ENCODE data around the gene MAP3K5. TPM values are rescaled to one million over a fixed set of nuclear protein-coding genes. Genes with fewer than 3 reads are reported as not detected.
A peak's percentile ranks its signal among the peaks of the same experiment; 100 is the strongest.

The MAP3K5 gene
- total RNA-seq, 1 experiment from 2014 or later: 15.8 TPM

DNA sequence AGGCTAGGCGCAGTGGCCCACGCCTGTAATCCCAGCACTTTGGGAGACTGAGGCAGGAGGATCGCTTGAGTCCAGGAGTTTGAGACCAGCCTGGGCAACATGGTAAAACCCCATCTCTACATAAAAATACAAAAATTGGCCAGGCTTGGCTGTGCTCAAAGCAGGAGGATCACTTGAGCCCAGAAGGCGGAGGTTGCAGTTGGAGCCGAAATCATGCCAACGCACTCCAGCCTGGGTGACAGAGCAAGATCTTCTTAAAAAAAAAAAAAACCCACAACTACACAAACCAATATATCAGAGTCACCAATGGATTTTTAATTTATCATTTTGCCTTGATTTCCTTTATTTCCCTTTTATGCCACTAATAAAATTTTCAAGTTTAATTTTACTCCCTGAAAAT lies 9.3 kb downstream of the MAP3K5 start:
- CTCF ChIA-PET: no interaction called here
- Mint-ChIP-seq H3K36me3 (ENCODE audit: insufficient read depth, unreplicated experiment) (peaks cover 9% of the 10 kb centered on the region), H3K9me3 (ENCODE audit: low read depth, unreplicated experiment) (no peaks in the 10 kb centered on the region), H3K4me3 (ENCODE audit: low read depth, unreplicated experiment) (no peak overlapping the region), H3K27me3 (ENCODE audit: unreplicated experiment) (no peaks in the 10 kb centered on the region), H3K4me1 (ENCODE audit: low read depth, unreplicated experiment) (peaks cover 31% of the 10 kb centered on the region), H3K27ac (ENCODE audit: unreplicated experiment) (peak overlapping the region; percentile 12)
- TF ChIP-seq, protein P1, sequence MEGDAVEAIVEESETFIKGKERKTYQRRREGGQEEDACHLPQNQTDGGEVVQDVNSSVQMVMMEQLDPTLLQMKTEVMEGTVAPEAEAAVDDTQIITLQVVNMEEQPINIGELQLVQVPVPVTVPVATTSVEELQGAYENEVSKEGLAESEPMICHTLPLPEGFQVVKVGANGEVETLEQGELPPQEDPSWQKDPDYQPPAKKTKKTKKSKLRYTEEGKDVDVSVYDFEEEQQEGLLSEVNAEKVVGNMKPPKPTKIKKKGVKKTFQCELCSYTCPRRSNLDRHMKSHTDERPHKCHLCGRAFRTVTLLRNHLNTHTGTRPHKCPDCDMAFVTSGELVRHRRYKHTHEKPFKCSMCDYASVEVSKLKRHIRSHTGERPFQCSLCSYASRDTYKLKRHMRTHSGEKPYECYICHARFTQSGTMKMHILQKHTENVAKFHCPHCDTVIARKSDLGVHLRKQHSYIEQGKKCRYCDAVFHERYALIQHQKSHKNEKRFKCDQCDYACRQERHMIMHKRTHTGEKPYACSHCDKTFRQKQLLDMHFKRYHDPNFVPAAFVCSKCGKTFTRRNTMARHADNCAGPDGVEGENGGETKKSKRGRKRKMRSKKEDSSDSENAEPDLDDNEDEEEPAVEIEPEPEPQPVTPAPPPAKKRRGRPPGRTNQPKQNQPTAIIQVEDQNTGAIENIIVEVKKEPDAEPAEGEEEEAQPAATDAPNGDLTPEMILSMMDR (IDR thresholded peaks at IDR 0.05; ENCODE audit: unreplicated experiment): no peak
- BruUV-seq (replicated peaks): no TSS peak
- no peak for DNase-seq
- intact Hi-C loops (cut with micrococcal nuclease; ENCODE audit: unreplicated experiment): loop anchor here (5.0 kb wide), 1 partner anchor 106 kb away; no protein-coding TSS in a partner anchor

DNA sequence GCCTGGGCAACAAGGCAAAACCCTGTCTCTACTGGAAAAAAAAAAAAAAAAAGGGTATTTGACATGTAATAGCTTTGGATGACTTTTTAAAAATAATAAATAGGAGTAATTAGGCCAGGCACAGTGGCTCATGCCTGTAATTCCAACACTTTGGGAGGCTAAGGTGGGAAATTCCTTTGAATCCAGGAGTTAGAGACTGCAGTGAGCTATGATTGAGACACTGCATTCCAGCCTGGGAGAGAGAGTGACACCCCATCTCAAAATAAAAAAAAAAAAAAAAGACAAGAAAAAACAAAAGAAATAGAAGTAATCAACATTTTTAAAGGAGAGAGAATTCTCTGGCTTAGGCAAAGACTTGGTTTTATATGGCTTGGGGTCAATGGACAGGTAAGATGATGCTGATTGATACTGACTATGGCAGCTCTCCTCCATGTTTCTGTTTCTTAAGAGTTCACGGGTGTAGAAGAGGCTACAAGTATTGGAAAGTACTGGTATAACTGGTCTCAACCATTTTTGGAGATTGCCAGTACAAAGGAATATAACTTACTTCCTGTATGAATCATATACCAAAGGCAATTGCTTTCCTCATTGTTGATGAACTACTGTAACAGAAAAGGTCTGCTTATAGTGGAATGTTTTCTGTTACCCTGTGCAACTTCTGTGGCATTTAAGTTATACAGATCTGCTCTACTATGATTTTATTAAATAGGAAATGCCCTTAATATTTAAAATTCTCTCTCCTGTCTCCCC lies 10.1 kb downstream of the MAP3K5 start:
- Mint-ChIP-seq H3K27ac (ENCODE audit: unreplicated experiment) (peak overlapping the region; percentile 12), H3K27me3 (ENCODE audit: unreplicated experiment) (no peaks in the 10 kb centered on the region), H3K36me3 (ENCODE audit: insufficient read depth, unreplicated experiment) (peaks cover 5% of the 10 kb centered on the region), H3K4me3 (ENCODE audit: low read depth, unreplicated experiment) (no peak overlapping the region), H3K9me3 (ENCODE audit: low read depth, unreplicated experiment) (no peaks in the 10 kb centered on the region), H3K4me1 (ENCODE audit: low read depth, unreplicated experiment) (peaks cover 36% of the 10 kb centered on the region)
- TF ChIP-seq, protein P1 (IDR thresholded peaks at IDR 0.05; ENCODE audit: unreplicated experiment): no peak
- intact Hi-C loops (cut with micrococcal nuclease; ENCODE audit: unreplicated experiment): loop anchor here (5.0 kb wide), 1 partner anchor 105 kb away; no protein-coding TSS in a partner anchor
- DNase-seq: no peak
- BruUV-seq (replicated peaks): no TSS peak
- CTCF ChIA-PET: interaction anchor here (0.7 kb wide), 1 partner anchor 73 kb away, joined by 4 read pairs; no protein-coding TSS in a partner anchor

DNA sequence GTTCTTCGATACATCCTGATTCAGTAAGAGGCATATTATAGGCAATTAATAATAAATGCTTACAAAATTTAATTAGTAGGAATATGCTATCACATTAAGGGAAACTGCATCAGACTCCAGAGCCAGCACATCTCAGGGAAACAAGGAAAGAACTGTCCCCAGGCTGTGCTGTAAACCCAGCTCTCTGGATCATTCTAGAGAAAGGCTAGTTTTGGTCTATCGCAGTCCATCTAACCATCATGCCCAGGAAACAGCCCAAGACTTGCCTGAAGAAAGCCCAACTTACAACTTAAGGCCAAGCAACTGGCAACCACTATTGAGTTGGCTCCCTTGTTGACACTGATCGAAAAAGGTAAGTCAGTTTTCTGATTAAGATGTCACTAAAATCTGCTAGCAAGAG lies 11.3 kb downstream of the MAP3K5 start:
- CTCF ChIA-PET: no interaction called here
- BruUV-seq (replicated peaks): no TSS peak
- no peak overlapping the region for H3K27ac Mint-ChIP-seq (ENCODE audit: unreplicated experiment)

DNA sequence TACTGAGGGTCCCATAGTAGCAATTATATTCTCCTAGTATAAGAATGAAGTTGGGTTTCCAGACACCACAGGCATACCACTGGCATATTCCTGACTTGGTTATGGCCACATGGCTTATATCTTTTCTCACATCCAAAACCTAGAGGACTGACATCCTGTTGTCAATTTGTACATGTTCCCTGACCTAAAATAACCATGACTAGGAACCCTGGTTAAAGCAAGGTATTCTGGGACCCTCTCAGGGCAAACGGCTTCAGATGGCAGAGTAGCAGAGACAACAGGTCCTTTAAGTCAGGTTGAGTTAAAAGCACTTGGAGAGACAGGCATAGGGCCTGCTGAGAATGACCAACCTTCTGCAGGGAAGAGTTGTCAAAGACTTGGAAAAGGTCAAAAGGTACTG lies 12.6 kb downstream of the MAP3K5 start:
- peaks cover 4% of the 10 kb centered on the region for H3K36me3 Mint-ChIP-seq (ENCODE audit: insufficient read depth, unreplicated experiment)
- intact Hi-C loops (cut with micrococcal nuclease; ENCODE audit: unreplicated experiment): loop anchor here (5.0 kb wide), 1 partner anchor 102 kb away; no protein-coding TSS in a partner anchor
- CTCF ChIA-PET: no interaction called here

More for the DNA sequence above, 11.3 kb downstream of the MAP3K5 start:
- Mint-ChIP-seq H3K4me3 (ENCODE audit: low read depth, unreplicated experiment) (no peak overlapping the region), H3K9me3 (ENCODE audit: low read depth, unreplicated experiment) (no peaks in the 10 kb centered on the region), H3K4me1 (ENCODE audit: low read depth, unreplicated experiment) (peaks cover 36% of the 10 kb centered on the region), H3K36me3 (ENCODE audit: insufficient read depth, unreplicated experiment) (peaks cover 5% of the 10 kb centered on the region), H3K27me3 (ENCODE audit: unreplicated experiment) (no peaks in the 10 kb centered on the region)
- DNase-seq: no peak
- TF ChIP-seq, protein P1 (IDR thresholded peaks at IDR 0.05; ENCODE audit: unreplicated experiment): no peak
- intact Hi-C loops (cut with micrococcal nuclease; ENCODE audit: unreplicated experiment): loop anchor here (5.0 kb wide), 1 partner anchor 104 kb away; no protein-coding TSS in a partner anchor

More for the DNA sequence above, 12.6 kb downstream of the MAP3K5 start:
- BruUV-seq (replicated peaks): no TSS peak
- H3K4me3 Mint-ChIP-seq (ENCODE audit: low read depth, unreplicated experiment): no peak overlapping the region
- no peaks in the 10 kb centered on the region for H3K9me3 Mint-ChIP-seq (ENCODE audit: low read depth, unreplicated experiment)
- DNase-seq: no peak
- H3K4me1 Mint-ChIP-seq (ENCODE audit: low read depth, unreplicated experiment): peaks cover 25% of the 10 kb centered on the region
- TF ChIP-seq, protein P1 (IDR thresholded peaks at IDR 0.05; ENCODE audit: unreplicated experiment): no peak
- no peak overlapping the region for H3K27ac Mint-ChIP-seq (ENCODE audit: unreplicated experiment)
- no peaks in the 10 kb centered on the region for H3K27me3 Mint-ChIP-seq (ENCODE audit: unreplicated experiment)
